GM12864 (cell line): ENCODE data around the gene PRX.
A peak's percentile ranks its signal among the peaks of the same experiment; 100 is the strongest.

Experiments
- DNase-seq: peaks from one replicate; pipeline ENCODE4 v3.0.0-alpha.2; 2011; ENCODE audit warnings: low read depth
- H3K4me3 ChIP-seq: 2 replicates; pipeline ENCODE4 v1.5.1; 2011; ENCODE audit warnings: mild to moderate bottlenecking, low read depth, low read length, control low read depth
- TF ChIP-seq, protein P1 (sequence below): IDR thresholded peaks from 2 replicates; pipeline ENCODE4 v1.5.1; 2011; ENCODE audit warnings: low read depth, mild to moderate bottlenecking, moderate library complexity, low read length, control low read depth, inconsistent platforms; ENCODE audit errors: missing control alignments

PRX gene

DNA sequence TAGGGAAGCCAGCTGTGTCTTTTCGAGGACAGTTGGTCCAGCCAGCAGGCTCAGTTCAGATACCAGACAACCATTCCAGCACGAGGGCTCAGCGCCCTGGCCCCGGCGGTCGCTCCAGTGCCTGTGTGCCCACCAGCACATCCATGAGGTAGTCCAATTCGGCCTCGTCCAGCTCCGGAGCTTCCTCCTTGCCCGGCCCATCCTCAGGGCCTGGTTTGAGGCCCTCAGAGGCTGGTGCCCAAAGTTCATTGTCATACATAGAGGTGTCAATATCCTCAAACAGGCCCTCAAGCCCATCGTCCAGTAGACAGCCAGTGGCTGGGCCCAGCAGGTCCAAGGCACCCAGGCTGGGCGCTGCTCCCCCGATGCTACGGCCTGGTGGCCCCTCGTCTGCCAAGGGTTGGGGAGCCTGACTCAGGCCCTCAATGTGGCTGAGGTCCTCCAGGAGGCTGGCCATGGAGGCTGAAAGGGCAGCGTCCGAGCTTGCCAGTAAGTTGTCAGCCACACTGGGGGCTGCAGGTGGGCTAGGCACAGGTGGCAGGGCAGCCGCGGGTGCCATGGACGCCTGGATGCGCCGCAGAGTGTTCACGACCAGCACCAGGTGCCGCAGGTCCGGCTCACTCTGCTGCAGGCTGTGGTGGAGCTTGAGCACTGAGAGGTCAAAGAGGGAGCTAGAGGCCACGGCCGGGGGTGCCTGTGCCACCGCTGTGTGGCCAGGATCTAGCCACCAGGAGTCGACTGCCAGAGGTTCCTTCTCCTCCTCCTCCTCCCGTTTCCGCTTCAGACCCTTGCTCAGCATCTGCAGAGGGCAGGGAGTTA is 9.8 kb upstream of the PRX start:
- TF ChIP-seq, protein P1, sequence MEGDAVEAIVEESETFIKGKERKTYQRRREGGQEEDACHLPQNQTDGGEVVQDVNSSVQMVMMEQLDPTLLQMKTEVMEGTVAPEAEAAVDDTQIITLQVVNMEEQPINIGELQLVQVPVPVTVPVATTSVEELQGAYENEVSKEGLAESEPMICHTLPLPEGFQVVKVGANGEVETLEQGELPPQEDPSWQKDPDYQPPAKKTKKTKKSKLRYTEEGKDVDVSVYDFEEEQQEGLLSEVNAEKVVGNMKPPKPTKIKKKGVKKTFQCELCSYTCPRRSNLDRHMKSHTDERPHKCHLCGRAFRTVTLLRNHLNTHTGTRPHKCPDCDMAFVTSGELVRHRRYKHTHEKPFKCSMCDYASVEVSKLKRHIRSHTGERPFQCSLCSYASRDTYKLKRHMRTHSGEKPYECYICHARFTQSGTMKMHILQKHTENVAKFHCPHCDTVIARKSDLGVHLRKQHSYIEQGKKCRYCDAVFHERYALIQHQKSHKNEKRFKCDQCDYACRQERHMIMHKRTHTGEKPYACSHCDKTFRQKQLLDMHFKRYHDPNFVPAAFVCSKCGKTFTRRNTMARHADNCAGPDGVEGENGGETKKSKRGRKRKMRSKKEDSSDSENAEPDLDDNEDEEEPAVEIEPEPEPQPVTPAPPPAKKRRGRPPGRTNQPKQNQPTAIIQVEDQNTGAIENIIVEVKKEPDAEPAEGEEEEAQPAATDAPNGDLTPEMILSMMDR = no peak
- no peak for DNase-seq
- H3K4me3 ChIP-seq = no peak overlapping the region

DNA sequence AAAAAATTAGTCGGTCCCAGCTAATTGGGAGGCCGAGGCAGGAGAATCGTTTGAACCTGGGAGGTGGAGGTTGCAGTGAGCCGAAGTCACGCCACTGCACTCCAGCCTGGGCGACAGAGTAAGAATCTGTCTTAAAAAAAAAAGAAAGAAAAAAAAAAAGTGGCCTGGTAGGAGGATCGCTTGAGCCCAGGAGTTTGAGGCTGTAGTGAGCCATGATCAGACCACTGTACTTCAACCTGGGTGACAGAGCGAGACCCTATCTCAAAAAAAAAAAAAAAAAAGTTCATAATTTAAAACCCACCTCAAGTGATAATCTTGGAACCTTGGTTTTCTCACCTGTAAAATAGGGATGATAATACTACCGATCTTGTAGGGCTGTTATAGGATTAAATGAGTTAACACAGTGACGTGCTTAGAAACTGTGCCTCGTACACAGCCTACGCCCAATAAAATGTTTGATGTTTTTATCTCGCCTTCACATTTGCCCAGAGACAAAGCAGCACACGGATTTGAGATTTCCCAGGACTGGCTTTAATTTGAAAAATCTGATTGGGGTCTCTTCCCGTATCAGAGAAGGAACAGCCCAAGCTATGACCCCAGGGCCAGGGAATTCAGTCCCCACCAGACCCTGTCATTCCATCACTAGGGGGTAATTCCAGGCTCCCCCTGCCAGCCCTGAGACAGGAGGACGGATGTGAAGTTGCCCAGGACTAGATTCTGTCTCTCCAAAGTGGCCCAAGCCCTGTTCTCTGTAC is 9.0 kb upstream of the PRX start:
- H3K4me3 ChIP-seq = no peak overlapping the region
- TF ChIP-seq, protein P1 = no peak
- no peak for DNase-seq

DNA sequence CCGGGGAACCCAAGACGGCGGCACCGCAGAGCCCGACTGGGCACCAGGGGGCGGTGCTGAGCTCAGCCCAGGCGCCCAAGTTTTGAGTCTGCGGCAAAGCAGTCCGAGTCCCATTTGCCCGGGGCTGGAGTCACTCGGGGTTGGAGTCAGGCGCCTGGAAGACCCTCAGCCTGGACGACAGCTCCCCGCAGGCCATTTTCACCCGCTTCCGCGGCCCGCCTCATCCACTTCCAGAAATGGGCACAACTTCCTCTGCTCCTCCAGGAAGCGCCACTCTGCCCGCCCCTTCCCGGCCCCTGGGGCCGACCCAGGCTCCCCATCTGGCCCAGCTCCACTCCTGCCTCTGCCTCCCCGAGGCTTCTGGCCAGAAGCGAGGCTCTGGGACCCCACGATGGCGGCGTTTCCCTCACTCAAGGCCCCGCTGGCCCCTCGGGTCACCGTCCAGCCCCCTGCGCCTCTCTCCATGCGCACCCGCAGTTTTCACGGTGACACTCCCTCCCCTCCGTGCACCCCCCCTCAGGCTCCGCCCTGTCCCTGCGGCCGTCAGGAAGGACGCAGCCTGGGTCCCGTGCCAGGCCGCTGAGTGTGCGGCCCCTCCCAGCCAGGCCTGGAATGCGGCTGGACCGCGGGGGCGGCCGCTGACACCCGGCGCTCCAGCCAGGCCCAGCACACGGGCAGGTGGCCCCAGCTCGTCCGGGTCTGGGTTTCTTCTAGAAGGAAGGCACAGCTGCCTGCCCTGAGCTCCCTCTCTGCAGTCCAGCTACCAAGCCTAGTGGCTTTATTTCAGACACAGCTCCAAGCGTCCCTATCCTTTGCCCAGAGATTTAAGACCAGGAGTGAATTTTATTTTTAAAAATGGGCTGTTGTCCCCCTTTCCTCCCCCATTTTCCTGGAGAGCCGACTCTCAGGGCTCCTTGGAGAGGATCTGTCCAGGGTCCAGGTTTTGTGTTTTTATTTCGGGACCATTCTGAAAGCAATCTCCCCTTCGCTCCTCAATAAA is 7.9 kb upstream of the PRX start:
- H3K4me3 ChIP-seq = peak overlapping the region; percentile 72
- DNase-seq = no peak
- TF ChIP-seq, protein P1 = peak; percentile 96

DNA sequence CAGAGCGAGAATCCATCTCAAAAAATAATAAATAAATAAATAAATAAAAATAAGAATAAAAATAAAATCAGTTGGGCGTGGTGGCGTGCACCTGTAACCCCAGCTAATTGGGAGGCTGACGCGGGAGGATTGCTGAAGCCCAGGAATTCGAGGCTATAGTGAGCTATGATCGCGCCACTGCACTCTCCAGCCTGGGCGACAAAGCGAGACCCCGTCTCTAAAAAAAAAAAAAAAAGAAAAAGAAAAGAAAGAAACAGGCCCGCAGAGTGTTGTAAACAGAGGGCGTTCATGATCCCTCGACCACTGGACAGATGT is 7.2 kb upstream of the PRX start:
- TF ChIP-seq, protein P1 = no peak
- H3K4me3 ChIP-seq = peak overlapping the region; percentile 72; the same call in 1 of the 2 replicates
- no peak for DNase-seq

DNA sequence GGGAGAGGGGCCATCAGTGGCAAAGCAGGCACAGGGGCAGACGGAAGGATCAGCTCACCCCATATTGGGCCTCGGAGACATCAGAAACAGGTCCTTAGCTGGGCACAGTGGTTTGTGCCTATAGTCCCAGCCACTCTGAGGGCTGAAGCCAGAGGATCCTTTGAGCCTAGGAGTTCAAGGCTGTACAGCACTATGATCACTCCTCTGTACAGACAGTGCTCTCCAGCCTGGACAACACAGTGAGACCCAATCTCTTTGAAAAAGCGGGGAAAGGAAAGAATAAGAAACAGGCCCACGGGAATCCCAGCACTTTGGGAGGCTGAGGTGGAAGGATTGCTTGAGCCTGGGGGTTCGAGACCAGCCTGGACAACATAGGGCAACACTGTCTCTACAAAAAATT is 6.6 kb upstream of the PRX start:
- DNase-seq = no peak
- TF ChIP-seq, protein P1 = no peak
- H3K4me3 ChIP-seq = no peak overlapping the region

DNA sequence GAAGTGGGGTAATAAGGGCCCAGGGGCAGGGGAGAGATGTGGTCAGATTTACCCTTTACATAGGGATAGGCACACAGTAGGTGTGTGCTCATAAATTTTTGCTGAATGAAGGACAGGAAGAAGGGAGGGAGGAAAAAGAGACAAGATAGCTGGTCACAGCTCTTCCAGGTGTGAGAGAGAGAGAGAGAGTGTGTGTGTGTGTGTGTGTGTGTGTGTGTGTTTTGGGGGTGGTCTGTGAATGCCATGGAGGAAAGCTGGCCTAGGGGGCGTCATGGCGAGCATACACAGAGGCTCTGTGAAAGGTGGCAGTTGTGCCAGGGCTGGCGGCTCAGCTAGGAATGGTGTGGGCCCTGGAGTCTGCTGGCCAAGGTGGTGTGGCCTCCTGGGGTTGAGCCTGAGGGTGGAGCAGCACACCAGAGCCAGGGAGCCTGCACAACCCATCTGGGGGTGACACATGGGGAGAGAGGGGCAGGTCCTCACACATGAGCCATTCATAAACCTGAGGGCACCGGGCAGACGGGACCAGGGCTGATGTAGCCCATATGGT is 6.0 kb upstream of the PRX start:
- no peak overlapping the region for H3K4me3 ChIP-seq
- DNase-seq = no peak
- TF ChIP-seq, protein P1 = no peak
